Calu3 (cell line): ENCODE results near the gene GNB1L. TPM values are rescaled to one million over a fixed set of nuclear protein-coding genes. Genes with fewer than 3 reads are reported as not detected.

ENCODE experiments used
- BruUV-seq: library from RNA; stranded (reverse); fragments of 400-500 nt; replicated peaks from 2 replicates; lab custom pipeline; 2021; lab: Mats Ljungman, UMichigan
- CTCF ChIA-PET: fragments of 300-600 bp; sonication (Branson Sonifier 250); formaldehyde crosslinking; loops from one replicate; lab custom pipeline; 2022; ENCODE audit warnings: antibody characterized with exemption; lab: Charles Lee
- DNase-seq: peaks from one replicate; pipeline ENCODE4 v3.0.0; 2022
- H3K27ac Mint-ChIP-seq: one replicate; pipeline ENCODE4 v1.8.0; 2022; ENCODE audit warnings: mixed read lengths; ENCODE audit not compliant: unreplicated experiment
- H3K27me3 Mint-ChIP-seq: one replicate; pipeline ENCODE4 v1.8.0; 2022; ENCODE audit warnings: mixed read lengths; ENCODE audit not compliant: unreplicated experiment
- H3K36me3 Mint-ChIP-seq: one replicate; pipeline ENCODE4 v1.8.0; 2022; ENCODE audit warnings: mild to moderate bottlenecking, moderate library complexity, mixed read lengths; ENCODE audit not compliant: insufficient read depth, unreplicated experiment
- H3K4me1 Mint-ChIP-seq: one replicate; pipeline ENCODE4 v1.8.0; 2022; ENCODE audit warnings: mild to moderate bottlenecking, low read depth, mixed read lengths; ENCODE audit not compliant: unreplicated experiment
- H3K4me3 Mint-ChIP-seq: one replicate; pipeline ENCODE4 v1.8.0; 2022; ENCODE audit warnings: mild to moderate bottlenecking, low read depth, moderate library complexity, mixed read lengths; ENCODE audit not compliant: unreplicated experiment
- H3K9me3 Mint-ChIP-seq: one replicate; pipeline ENCODE4 v1.8.0; 2022; ENCODE audit warnings: low read depth, mixed read lengths; ENCODE audit not compliant: unreplicated experiment
- intact Hi-C: fragments of 100-400 bp; cut with micrococcal nuclease; formaldehyde crosslinking; loops from one replicate; pipeline ENCODE4 v1.10.0; 2022; ENCODE audit not compliant: unreplicated experiment
- total RNA-seq: library from RNA; stranded (reverse); gene quantifications from 2 replicates; pipeline ENCODE4 v1.2.3, GENCODE V29; 2022
- TF ChIP-seq, protein P1 (sequence below): fragments of 200-600 bp; IDR thresholded peaks from one replicate; pipeline ENCODE4 v1.8.0; 2022; ENCODE audit warnings: antibody characterized with exemption; ENCODE audit not compliant: unreplicated experiment

The GNB1L gene
- total RNA-seq, 1 experiment from 2014 or later, result 13.0 TPM

DNA sequence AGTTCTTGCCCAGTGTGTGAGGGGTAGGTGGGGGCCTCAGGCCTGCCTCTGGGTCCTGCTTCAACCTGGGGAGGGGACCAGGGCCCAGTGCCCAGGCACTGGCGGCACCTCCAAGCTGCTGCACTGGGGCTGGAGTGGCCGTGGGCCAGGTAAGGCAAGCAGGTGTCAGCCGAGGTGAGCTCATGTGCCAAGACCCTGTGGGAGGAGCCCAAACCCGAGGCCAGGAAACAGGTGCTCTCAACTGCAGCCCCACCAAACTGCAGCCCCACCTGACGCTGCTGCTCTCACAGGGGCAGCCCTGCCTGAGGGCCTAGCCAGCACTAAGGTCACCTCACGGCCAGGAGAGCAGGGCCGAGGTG lies 18.1 kb upstream of the GNB1L start:
- Mint-ChIP-seq H3K4me3 (no peak overlapping the region), H3K27me3 (no peaks in the 10 kb centered on the region), H3K9me3 (no peaks in the 10 kb centered on the region), H3K36me3 (peaks cover 4% of the 10 kb centered on the region), H3K27ac (no peak overlapping the region), H3K4me1 (no peaks in the 10 kb centered on the region)
- TF ChIP-seq, protein P1, sequence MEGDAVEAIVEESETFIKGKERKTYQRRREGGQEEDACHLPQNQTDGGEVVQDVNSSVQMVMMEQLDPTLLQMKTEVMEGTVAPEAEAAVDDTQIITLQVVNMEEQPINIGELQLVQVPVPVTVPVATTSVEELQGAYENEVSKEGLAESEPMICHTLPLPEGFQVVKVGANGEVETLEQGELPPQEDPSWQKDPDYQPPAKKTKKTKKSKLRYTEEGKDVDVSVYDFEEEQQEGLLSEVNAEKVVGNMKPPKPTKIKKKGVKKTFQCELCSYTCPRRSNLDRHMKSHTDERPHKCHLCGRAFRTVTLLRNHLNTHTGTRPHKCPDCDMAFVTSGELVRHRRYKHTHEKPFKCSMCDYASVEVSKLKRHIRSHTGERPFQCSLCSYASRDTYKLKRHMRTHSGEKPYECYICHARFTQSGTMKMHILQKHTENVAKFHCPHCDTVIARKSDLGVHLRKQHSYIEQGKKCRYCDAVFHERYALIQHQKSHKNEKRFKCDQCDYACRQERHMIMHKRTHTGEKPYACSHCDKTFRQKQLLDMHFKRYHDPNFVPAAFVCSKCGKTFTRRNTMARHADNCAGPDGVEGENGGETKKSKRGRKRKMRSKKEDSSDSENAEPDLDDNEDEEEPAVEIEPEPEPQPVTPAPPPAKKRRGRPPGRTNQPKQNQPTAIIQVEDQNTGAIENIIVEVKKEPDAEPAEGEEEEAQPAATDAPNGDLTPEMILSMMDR, result no peak
- no peak for DNase-seq
- CTCF ChIA-PET, result no interaction called here
- intact Hi-C loops, result no loop called here
- no TSS peak for BruUV-seq

DNA sequence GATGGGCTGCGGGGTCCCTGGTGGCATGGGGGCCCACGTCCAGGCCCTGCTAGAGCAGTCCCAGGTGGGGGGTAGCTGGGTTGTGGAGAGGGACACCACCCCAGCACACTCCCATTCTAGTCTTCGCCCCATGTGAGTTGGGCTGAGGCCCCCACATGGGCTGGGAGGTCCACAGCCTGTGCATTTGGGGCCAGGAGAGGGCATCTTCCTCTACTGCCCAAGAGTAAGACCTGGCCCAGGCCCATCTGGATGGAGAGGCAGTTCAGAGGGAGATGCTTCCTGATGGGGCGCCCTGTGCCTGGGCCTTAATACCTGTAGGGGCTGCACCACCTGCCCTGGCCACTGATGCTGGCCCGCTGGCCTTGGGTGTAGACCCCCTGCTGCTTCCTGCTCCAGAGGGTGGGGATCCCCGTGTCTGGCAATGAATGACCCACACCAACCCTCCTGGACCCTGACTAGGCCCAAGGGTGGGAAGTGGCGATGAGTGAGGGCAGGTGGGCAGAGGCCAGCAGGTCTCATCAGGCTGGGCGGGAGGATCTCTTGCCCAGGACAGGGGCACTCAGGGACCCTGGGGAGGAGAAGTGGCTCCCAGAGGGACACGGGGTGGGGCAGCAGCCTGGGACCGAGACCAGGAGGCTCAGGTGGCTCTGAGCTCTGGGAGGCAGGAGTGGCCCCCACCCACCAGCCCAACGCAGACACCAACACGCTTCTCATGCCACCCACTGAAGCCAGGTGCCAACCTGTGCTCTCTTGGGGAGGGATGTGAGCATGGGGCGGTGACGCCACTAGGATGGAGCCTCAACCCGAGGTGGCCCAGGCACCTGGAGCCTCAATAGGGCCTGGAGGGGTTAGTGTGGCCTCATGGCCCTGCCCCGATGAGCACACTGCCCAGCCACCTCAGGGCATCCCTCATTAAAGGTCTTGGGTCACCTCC lies 17.4 kb upstream of the GNB1L start:
- no peaks in the 10 kb centered on the region for H3K4me1 Mint-ChIP-seq
- DNase-seq, result no peak
- no TSS peak for BruUV-seq
- intact Hi-C loops, result no loop called here
- no peaks in the 10 kb centered on the region for H3K27me3 Mint-ChIP-seq
- TF ChIP-seq, protein P1, result no peak
- no peak overlapping the region for H3K4me3 Mint-ChIP-seq
- peaks cover 4% of the 10 kb centered on the region for H3K36me3 Mint-ChIP-seq
- CTCF ChIA-PET, result no interaction called here
- H3K9me3 Mint-ChIP-seq, result no peaks in the 10 kb centered on the region
- H3K27ac Mint-ChIP-seq, result no peak overlapping the region

DNA sequence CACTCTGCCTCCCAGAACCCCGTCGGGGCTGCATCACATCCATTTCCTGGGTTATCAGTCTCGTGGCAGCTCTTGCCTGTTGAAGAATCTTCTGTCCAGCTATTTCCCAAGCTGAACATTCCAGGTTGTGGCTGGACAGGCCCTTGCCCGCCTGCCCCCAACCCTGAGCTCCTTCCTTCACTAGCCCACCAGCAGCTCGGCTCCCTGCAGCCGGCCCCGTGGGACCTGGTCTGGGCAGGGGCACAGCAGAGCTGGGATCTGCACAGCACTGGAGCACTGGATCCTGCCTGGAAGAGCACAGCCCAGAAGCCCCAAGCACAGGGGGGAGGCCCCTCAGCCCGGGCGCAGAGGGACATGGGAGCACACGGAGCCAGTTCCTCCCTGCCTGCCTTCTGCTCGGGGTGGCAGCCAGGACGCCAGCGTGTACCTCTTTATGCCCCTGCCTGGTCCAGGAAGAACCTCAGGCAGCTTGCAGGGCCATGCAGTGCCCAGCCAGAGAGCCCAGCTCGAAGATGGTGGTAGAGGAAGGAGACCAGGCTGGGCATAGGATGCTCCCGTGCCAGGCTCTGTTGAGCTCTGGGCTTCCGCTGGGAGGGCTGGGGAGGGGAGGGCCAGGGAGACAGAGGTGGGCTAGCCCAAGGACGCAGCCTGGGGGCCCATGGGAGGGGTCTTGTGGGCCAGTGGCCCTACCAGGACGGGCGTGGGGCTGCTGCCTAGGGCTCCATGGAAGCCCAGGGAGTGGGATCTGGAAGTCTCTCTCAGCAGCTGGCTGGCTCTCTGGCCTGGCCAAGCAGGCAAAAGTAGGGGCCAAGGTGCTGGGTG lies 16.6 kb upstream of the GNB1L start:
- H3K4me1 Mint-ChIP-seq, result no peaks in the 10 kb centered on the region
- no TSS peak for BruUV-seq
- H3K27ac Mint-ChIP-seq, result no peak overlapping the region
- DNase-seq, result no peak
- CTCF ChIA-PET, result interaction anchor here (0.6 kb wide), 1 partner anchor 24 kb away, joined by 7 read pairs; no protein-coding TSS in a partner anchor
- peaks cover 4% of the 10 kb centered on the region for H3K36me3 Mint-ChIP-seq
- intact Hi-C loops, result no loop called here
- no peak overlapping the region for H3K4me3 Mint-ChIP-seq
- TF ChIP-seq, protein P1, result no peak
- H3K9me3 Mint-ChIP-seq, result no peaks in the 10 kb centered on the region
- no peaks in the 10 kb centered on the region for H3K27me3 Mint-ChIP-seq

DNA sequence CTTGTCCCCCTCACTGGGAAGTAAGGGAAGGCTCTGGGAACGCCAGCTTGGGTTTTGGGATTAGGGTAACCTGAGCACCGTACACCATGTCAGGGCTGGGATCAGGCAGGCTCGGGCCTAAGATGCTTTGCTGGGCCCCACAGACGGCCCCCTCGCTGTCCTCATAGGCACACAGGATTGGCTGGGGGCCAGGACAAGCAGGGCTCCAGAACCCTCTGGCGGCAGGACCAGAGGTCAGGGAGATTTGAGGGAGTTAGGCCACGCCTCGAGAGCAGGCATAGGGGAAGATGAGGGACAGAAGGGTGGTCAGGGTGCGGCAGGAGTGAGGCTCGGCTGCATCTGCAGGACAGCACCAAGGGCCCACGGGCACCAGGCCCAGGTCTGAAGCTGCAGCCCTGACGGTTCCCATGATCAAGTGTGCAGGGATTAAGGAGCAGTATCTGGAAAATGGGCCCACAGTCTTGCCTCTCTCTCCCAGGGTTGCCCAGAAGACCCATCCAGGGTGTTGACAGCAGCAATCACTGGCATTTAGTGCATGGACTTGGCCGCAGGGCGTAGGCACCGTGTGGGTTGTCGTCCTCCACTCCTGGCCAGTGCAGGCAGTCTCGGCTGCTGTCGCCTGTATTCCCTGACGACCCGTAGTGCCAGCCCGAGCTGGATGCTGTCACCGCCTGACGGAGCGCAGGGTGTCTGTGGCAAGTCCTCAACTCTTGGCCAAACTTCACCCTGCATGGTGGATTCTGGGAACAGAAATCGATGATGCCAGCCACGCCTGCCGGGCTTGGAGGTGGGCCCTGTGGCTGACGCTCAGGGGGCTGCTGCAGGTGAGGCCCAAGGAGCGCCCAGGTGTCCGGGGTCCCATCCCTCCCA lies 15.7 kb upstream of the GNB1L start:
- no peak for DNase-seq
- CTCF ChIA-PET, result no interaction called here
- no peaks in the 10 kb centered on the region for H3K4me1 Mint-ChIP-seq
- H3K27ac Mint-ChIP-seq, result no peak overlapping the region
- TF ChIP-seq, protein P1, result no peak
- no peaks in the 10 kb centered on the region for H3K9me3 Mint-ChIP-seq
- no peaks in the 10 kb centered on the region for H3K27me3 Mint-ChIP-seq
- peaks cover 4% of the 10 kb centered on the region for H3K36me3 Mint-ChIP-seq
- intact Hi-C loops, result no loop called here
- no peak overlapping the region for H3K4me3 Mint-ChIP-seq
- no TSS peak for BruUV-seq
